Suprapubic skin (tissue), 4 donors: ENCODE data around the gene SHCBP1L.

ENCODE experiments used
- CTCF ChIP-seq, 2 donors: fragments of 200-600 bp in 1 of 2; fragments of 450-650 bp in 1 of 2; sonication (generic) in 1 of 2; IDR thresholded peaks; one replicate each; pipeline ENCODE4 v1.5.1; 2016 to 2019; ENCODE audit warnings: antibody characterized with exemption in 2 of 2, mild to moderate bottlenecking in 1 of 2, moderate library complexity in 1 of 2
- EP300 ChIP-seq: sonication (generic); formaldehyde crosslinking; IDR thresholded peaks from one replicate; pipeline ENCODE4 v1.6.1; 2017; ENCODE audit warnings: antibody characterized with exemption
- POLR2A ChIP-seq, 2 donors: fragments of 450-650 bp; IDR thresholded peaks; one replicate each; pipeline ENCODE4 v1.6.1; 2017; ENCODE audit warnings: antibody characterized with exemption in 2 of 2, mild to moderate bottlenecking in 2 of 2, moderate library complexity in 2 of 2
- POLR2AphosphoS5 ChIP-seq, 3 donors: sonication (generic); formaldehyde crosslinking; IDR thresholded peaks; one replicate each; pipeline ENCODE4 v1.6.1; 2017; ENCODE audit warnings: antibody characterized with exemption in 3 of 3

- TF ChIP-seq CTCF (IDR thresholded peaks at IDR 0.05) = no peak
- no peak for TF ChIP-seq POLR2A (IDR thresholded peaks at IDR 0.05)
- TF ChIP-seq EP300 = no peak
- TF ChIP-seq POLR2AphosphoS5 (IDR thresholded peaks at IDR 0.05) = no peak
These were observed 45.5 kb upstream of the SHCBP1L start for GRCh38 chr1:182998482-182998881.
